Colonic mucosa (tissue), 4 donors: ENCODE results near the gene ESRRG. TPM values are rescaled to one million over a fixed set of nuclear protein-coding genes. Genes with fewer than 3 reads are reported as not detected.
"Not testable (repeated sequence)": the region's sequence is repeated elsewhere in the genome, so short reads cannot be mapped to it uniquely, and the experiment has no call there.

Source experiments
- DNase-seq: peaks from one replicate; pipeline ENCODE4 v3.0.0-alpha.2; 2020
- H3K27ac ChIP-seq: fragments of 200-600 bp; one replicate; pipeline ENCODE4 v1.8.0; 2021
- H3K27me3 ChIP-seq: fragments of 200-600 bp; one replicate; pipeline ENCODE4 v1.8.0; 2021
- H3K36me3 ChIP-seq: fragments of 200-600 bp; one replicate; pipeline ENCODE4 v1.8.0; 2021
- H3K4me1 ChIP-seq: fragments of 200-600 bp; one replicate; pipeline ENCODE4 v1.8.0; 2021; ENCODE audit warnings: mild to moderate bottlenecking
- H3K4me3 ChIP-seq: fragments of 200-600 bp; one replicate; pipeline ENCODE4 v1.8.0; 2021
- H3K9ac ChIP-seq, 2 donors: one replicate each; pipeline ENCODE4 v1.7.0; 2013; ENCODE audit warnings: control low read depth in 2 of 2, low read depth in 2 of 2, low read length in 2 of 2
- H3K9me3 ChIP-seq: fragments of 200-600 bp; one replicate; pipeline ENCODE4 v1.8.0; 2021
- CTCF ChIP-seq: fragments of 200-600 bp; IDR thresholded peaks from one replicate; pipeline ENCODE4 v1.8.0; 2022; ENCODE audit warnings: antibody characterized with exemption, mild to moderate bottlenecking
- intact Hi-C: fragments of 100-400 bp; cut with DNase I; formaldehyde crosslinking; loops from one replicate; pipeline ENCODE4 v1.14.1; 2022
- total RNA-seq, 2 donors: library from RNA; stranded (reverse); fragmentation: NEBNext Ultra II Directional in 1 of 2; extraction: Animal tissue kit (Norgen Biotek cat#: 25700) in 1 of 2; gene quantifications; one replicate each; pipeline ENCODE4 v1.2.1, GENCODE V29; 2021
- donor health status: healthy.
- donor health status: DM: no; HTN: no; CAD: no.
- donor health status: DM: no; HTN: no; CAD: no.

The ESRRG gene
- total RNA-seq, 2 donors from 2014 or later: 0.10 to 0.27 TPM

GRCh38 chr1:216535059-216535458 is 188.2 kb downstream of the ESRRG start:
- no peak for TF ChIP-seq CTCF
- Histone ChIP-seq H3K9me3 (no peaks in the 10 kb centered on the region), H3K9ac (no peak overlapping the region), H3K27me3 (no peaks in the 10 kb centered on the region), H3K4me1 (no peaks in the 10 kb centered on the region), H3K27ac (no peak overlapping the region), H3K36me3 (no peaks in the 10 kb centered on the region), H3K4me3 (no peak overlapping the region)
- intact Hi-C loops: no loop called here
- no peak for DNase-seq

- no peaks in the 10 kb centered on the region for H3K27me3 ChIP-seq
- H3K9me3 ChIP-seq: no peaks in the 10 kb centered on the region
- DNase-seq: no peak
- no peak overlapping the region for H3K4me3 ChIP-seq
- no peaks in the 10 kb centered on the region for H3K4me1 ChIP-seq
- H3K9ac ChIP-seq: no peak overlapping the region
- intact Hi-C loops: no loop called here
- H3K36me3 ChIP-seq: no peaks in the 10 kb centered on the region
- no peak for TF ChIP-seq CTCF
- H3K27ac ChIP-seq: no peak overlapping the region
These were observed 189.5 kb downstream of the ESRRG start for GRCh38 chr1:216533776-216534175.

- Histone ChIP-seq H3K36me3 (no peaks in the 10 kb centered on the region), H3K9me3 (no peaks in the 10 kb centered on the region), H3K4me1 (no peaks in the 10 kb centered on the region), H3K27me3 (no peaks in the 10 kb centered on the region), H3K4me3 (no peak overlapping the region), H3K9ac (no peak overlapping the region), H3K27ac (no peak overlapping the region)
- TF ChIP-seq CTCF: no peak
- DNase-seq: no peak
- intact Hi-C loops: no loop called here
These were observed 190.9 kb downstream of the ESRRG start for GRCh38 chr1:216532251-216532798.

GRCh38 chr1:216531263-216532239 is 191.7 kb downstream of the ESRRG start:
- DNase-seq: no peak
- peak overlapping the region; percentile 20 for H3K4me3 ChIP-seq
- no peak for TF ChIP-seq CTCF
- H3K27me3 ChIP-seq: no peaks in the 10 kb centered on the region
- H3K27ac ChIP-seq: no peak overlapping the region
- no peaks in the 10 kb centered on the region for H3K9me3 ChIP-seq
- no peaks in the 10 kb centered on the region for H3K4me1 ChIP-seq
- H3K36me3 ChIP-seq: no peaks in the 10 kb centered on the region
- peak overlapping the region in 1 of 2 donors; percentile 40 for H3K9ac ChIP-seq
- intact Hi-C loops: no loop called here

- H3K4me3 ChIP-seq, H3K9ac ChIP-seq, H3K27ac ChIP-seq, H3K36me3 ChIP-seq, H3K27me3 ChIP-seq, intact Hi-C loops, H3K4me1 ChIP-seq, DNase-seq, H3K9me3 ChIP-seq: not testable (repeated sequence)
These were observed 193.4 kb downstream of the ESRRG start for GRCh38 chr1:216529851-216530250.

- H3K36me3 ChIP-seq: no peaks in the 10 kb centered on the region
- H3K4me1 ChIP-seq: no peaks in the 10 kb centered on the region
- H3K9ac ChIP-seq: no peak overlapping the region
- no peak for DNase-seq
- H3K9me3 ChIP-seq: no peaks in the 10 kb centered on the region
- intact Hi-C loops: no loop called here
- H3K27ac ChIP-seq: no peak overlapping the region
- no peak for TF ChIP-seq CTCF
- no peak overlapping the region for H3K4me3 ChIP-seq
- no peaks in the 10 kb centered on the region for H3K27me3 ChIP-seq
These were observed 194.4 kb downstream of the ESRRG start for GRCh38 chr1:216528816-216529215.
